Astrocyte (in vitro differentiated cells and primary cell): ENCODE results near the gene PDE1C. TPM values are rescaled to one million over a fixed set of nuclear protein-coding genes. Genes with fewer than 3 reads are reported as not detected.

Experiments
- DNase-seq: peaks from one replicate; pipeline ENCODE4 v3.0.0-alpha.2; 2010; ENCODE audit warnings: low read depth
- FAIRE-seq: peaks from 2 replicates; lab custom pipeline; 2011; peaks lifted over from hg19 to GRCh38; lab: Jason Lieb, UNC
- H2AFZ ChIP-seq: 2 replicates; pipeline ENCODE4 v1.6.0; 2012; ENCODE audit warnings: low read depth, low read length, inconsistent platforms
- H3K27ac ChIP-seq: 2 replicates; pipeline ENCODE4 v1.5.1; 2011; ENCODE audit warnings: low read depth, low read length, inconsistent platforms
- H3K27me3 ChIP-seq: 2 replicates; pipeline ENCODE4 v1.6.0; 2011; ENCODE audit warnings: low read length, inconsistent platforms; ENCODE audit not compliant: insufficient read depth
- H3K36me3 ChIP-seq: 2 replicates; pipeline ENCODE4 v1.5.1; 2011; ENCODE audit warnings: low read length, inconsistent platforms; ENCODE audit not compliant: insufficient read depth
- H3K4me1 ChIP-seq: 2 replicates; pipeline ENCODE4 v1.5.1; 2011; ENCODE audit warnings: low read length, inconsistent platforms; ENCODE audit not compliant: insufficient read depth
- H3K4me2 ChIP-seq: 2 replicates; pipeline ENCODE4 v1.6.0; 2012; ENCODE audit warnings: low read length, inconsistent platforms
- H3K4me3 ChIP-seq: 2 replicates; pipeline ENCODE4 v1.5.1; 2011; ENCODE audit warnings: low read depth, mild to moderate bottlenecking, low read length, inconsistent platforms; ENCODE audit not compliant: insufficient read depth
- H3K79me2 ChIP-seq: 2 replicates; pipeline ENCODE4 v1.6.0; 2012; ENCODE audit warnings: mild to moderate bottlenecking, low read length, inconsistent platforms; ENCODE audit not compliant: insufficient read depth
- H3K9ac ChIP-seq: 2 replicates; pipeline ENCODE4 v1.6.0; 2012; ENCODE audit warnings: mild to moderate bottlenecking, low read length, inconsistent platforms
- H3K9me3 ChIP-seq: 2 replicates; pipeline ENCODE4 v1.5.1; 2012; ENCODE audit warnings: low read depth, mild to moderate bottlenecking, low read length, inconsistent platforms; ENCODE audit not compliant: insufficient read depth
- H4K20me1 ChIP-seq: 2 replicates; pipeline ENCODE4 v1.6.0; 2012; ENCODE audit warnings: low read length, inconsistent platforms; ENCODE audit not compliant: insufficient read depth
- H3K27ac Mint-ChIP-seq: one replicate; pipeline ENCODE4 v1.8.0; 2021; ENCODE audit warnings: mild to moderate bottlenecking, mixed read lengths; ENCODE audit not compliant: unreplicated experiment
- H3K27me3 Mint-ChIP-seq: one replicate; pipeline ENCODE4 v1.8.0; 2021; ENCODE audit warnings: low read depth, mixed read lengths; ENCODE audit not compliant: unreplicated experiment
- H3K36me3 Mint-ChIP-seq: one replicate; pipeline ENCODE4 v1.8.0; 2021; ENCODE audit warnings: low read depth, mixed read lengths; ENCODE audit not compliant: unreplicated experiment
- H3K4me1 Mint-ChIP-seq: one replicate; pipeline ENCODE4 v1.8.0; 2021; ENCODE audit warnings: low read depth, mixed read lengths; ENCODE audit not compliant: unreplicated experiment
- H3K4me3 Mint-ChIP-seq: one replicate; pipeline ENCODE4 v1.8.0; 2021; ENCODE audit warnings: mild to moderate bottlenecking, moderate library complexity, mixed read lengths; ENCODE audit not compliant: unreplicated experiment
- H3K9me3 Mint-ChIP-seq: one replicate; pipeline ENCODE4 v1.8.0; 2021; ENCODE audit warnings: mild to moderate bottlenecking, mixed read lengths; ENCODE audit not compliant: unreplicated experiment
- CTCF ChIP-seq: IDR thresholded peaks from 2 replicates; pipeline ENCODE4 v1.5.1; 2011; ENCODE audit warnings: low read depth, mild to moderate bottlenecking, inconsistent platforms, low read length, moderate library complexity; ENCODE audit not compliant: insufficient read depth
- EZH2 ChIP-seq: IDR thresholded peaks from 2 replicates; pipeline ENCODE4 v1.6.1; 2012; ENCODE audit warnings: mild to moderate bottlenecking, low read length, inconsistent platforms; ENCODE audit not compliant: insufficient read depth
- total RNA-seq: library from RNA; stranded (reverse); gene quantifications from 2 replicates; pipeline ENCODE4 v1.2.1, GENCODE V29; 2021

Gene PDE1C
- total RNA-seq, 1 donor from 2014 or later = 31.6 TPM

GRCh38 chr7:31950091-31950755 lies 120.0 kb downstream of the PDE1C start:
- Histone ChIP-seq H3K9me3 (peaks cover 8% of the 10 kb centered on the region), H3K4me2 (peak overlapping the region; percentile 4), H3K4me1 (peaks cover 26% of the 10 kb centered on the region), H2AFZ (no peak overlapping the region), H3K4me3 (no peak overlapping the region), H3K79me2 (peaks cover 24% of the 10 kb centered on the region), H3K27ac (no peak overlapping the region), H3K9ac (no peak overlapping the region), H4K20me1 (no peaks in the 10 kb centered on the region), H3K36me3 (peaks cover 3% of the 10 kb centered on the region), H3K27me3 (no peaks in the 10 kb centered on the region)
- H3K4me3 Mint-ChIP-seq = no peak overlapping the region
- FAIRE-seq (no peak), DNase-seq (peak; percentile 80)
- no peaks in the 10 kb centered on the region for H3K27me3 Mint-ChIP-seq
- H3K9me3 Mint-ChIP-seq = peaks cover 19% of the 10 kb centered on the region
- peak overlapping the region; percentile 49 for H3K27ac Mint-ChIP-seq
- no peak for TF ChIP-seq CTCF
- TF ChIP-seq EZH2 = no peak
- H3K36me3 Mint-ChIP-seq = peaks cover 2% of the 10 kb centered on the region
- peaks cover 29% of the 10 kb centered on the region for H3K4me1 Mint-ChIP-seq

- peaks cover 3% of the 10 kb centered on the region for H3K36me3 ChIP-seq
- peak overlapping the region; percentile 65 for H3K27ac ChIP-seq
- H3K79me2 ChIP-seq = peaks cover 21% of the 10 kb centered on the region
- peaks cover 19% of the 10 kb centered on the region for H3K9me3 Mint-ChIP-seq
- H3K27me3 Mint-ChIP-seq = no peaks in the 10 kb centered on the region
- peaks cover 8% of the 10 kb centered on the region for H3K9me3 ChIP-seq
- peaks cover 26% of the 10 kb centered on the region for H3K4me1 ChIP-seq
- H2AFZ ChIP-seq = no peak overlapping the region
- H3K4me3 ChIP-seq = no peak overlapping the region
- H3K4me2 ChIP-seq = peak overlapping the region; percentile 37
- H3K4me3 Mint-ChIP-seq = no peak overlapping the region
- H3K4me1 Mint-ChIP-seq = peaks cover 29% of the 10 kb centered on the region
- peaks cover 2% of the 10 kb centered on the region for H3K36me3 Mint-ChIP-seq
- no peak overlapping the region for H3K9ac ChIP-seq
- no peak for TF ChIP-seq CTCF
- no peak for TF ChIP-seq EZH2
- no peaks in the 10 kb centered on the region for H4K20me1 ChIP-seq
- H3K27me3 ChIP-seq = no peaks in the 10 kb centered on the region
- H3K27ac Mint-ChIP-seq = peak overlapping the region; percentile 42
- peak; percentile 97 for DNase-seq
- peak; percentile 67 for FAIRE-seq
These were observed 122.2 kb downstream of the PDE1C start for GRCh38 chr7:31948029-31948428.

DNA sequence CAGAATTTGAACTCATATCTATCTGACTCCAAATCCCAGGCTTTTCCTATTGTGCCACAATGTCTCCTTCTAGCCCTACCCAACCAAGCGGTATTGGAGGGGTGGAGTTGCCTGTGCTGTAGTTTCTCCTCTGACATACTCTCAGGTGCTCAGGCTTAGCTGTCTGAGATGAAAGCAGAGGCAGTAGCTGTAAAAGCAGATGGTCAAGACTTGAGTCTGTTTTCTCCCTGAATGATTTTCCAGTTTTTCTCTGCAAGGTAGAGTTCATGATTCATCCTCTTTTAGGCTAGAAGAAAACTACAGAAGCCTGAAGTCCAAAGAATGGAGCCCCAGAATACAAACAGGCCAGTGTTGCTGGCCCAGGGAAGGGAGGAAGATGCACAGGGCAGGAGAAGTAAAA lies 130.0 kb downstream of the PDE1C start:
- no peak overlapping the region for H3K27ac Mint-ChIP-seq
- FAIRE-seq = no peak
- no peak overlapping the region for H3K4me3 ChIP-seq

More for the DNA sequence above, 130.0 kb downstream of the PDE1C start:
- H2AFZ ChIP-seq = no peak overlapping the region
- no peak overlapping the region for H3K4me2 ChIP-seq
- H3K9ac ChIP-seq = no peak overlapping the region
- H4K20me1 ChIP-seq = no peaks in the 10 kb centered on the region
- DNase-seq = no peak
- peaks cover 14% of the 10 kb centered on the region for H3K4me1 ChIP-seq
- TF ChIP-seq CTCF = no peak
- TF ChIP-seq EZH2 = no peak
- peaks cover 2% of the 10 kb centered on the region for H3K27me3 Mint-ChIP-seq
- H3K4me3 Mint-ChIP-seq = no peak overlapping the region
- peaks cover 3% of the 10 kb centered on the region for H3K4me1 Mint-ChIP-seq
- H3K9me3 ChIP-seq = no peaks in the 10 kb centered on the region
- no peaks in the 10 kb centered on the region for H3K27me3 ChIP-seq
- no peak overlapping the region for H3K27ac ChIP-seq
- no peaks in the 10 kb centered on the region for H3K36me3 Mint-ChIP-seq
- H3K9me3 Mint-ChIP-seq = peaks cover 2% of the 10 kb centered on the region
- no peaks in the 10 kb centered on the region for H3K36me3 ChIP-seq
- H3K79me2 ChIP-seq = peaks cover 32% of the 10 kb centered on the region
